AG04449 (cell line): ENCODE results near the gene NDUFB3.
"Not testable (repeated sequence)": the region's sequence is repeated elsewhere in the genome, so short reads cannot be mapped to it uniquely, and the experiment has no call there.

ENCODE experiments used
- CTCF ChIA-PET: fragments of 350-600 bp; formaldehyde crosslinking; extraction: SDS; loops from one replicate; lab custom pipeline; 2021; ENCODE audit warnings: antibody characterized with exemption; lab: Yijun Ruan, JAX
- POLR2A ChIA-PET: fragments of 400-600, 350-600 bp; formaldehyde crosslinking; extraction: SDS; loops from one replicate; lab custom pipeline; 2020; ENCODE audit warnings: antibody characterized with exemption, inconsistent platforms; lab: Yijun Ruan, JAX
- DNase-seq: peaks from one replicate; pipeline ENCODE4 v3.0.0-alpha.2; 2010; ENCODE audit warnings: low read depth, low spot score
- H3K4me3 ChIP-seq: 2 replicates; pipeline ENCODE4 v1.5.1; 2011; ENCODE audit warnings: low read depth, mild to moderate bottlenecking, control low read depth, low read length
- TF ChIP-seq, protein P1 (sequence below): IDR thresholded peaks from one replicate; pipeline ENCODE4 v1.5.1; 2011; ENCODE audit warnings: mild to moderate bottlenecking, moderate library complexity, low read length, control low read depth, inconsistent platforms; ENCODE audit not compliant: insufficient read depth; ENCODE audit errors: missing control alignments

Gene NDUFB3

DNA sequence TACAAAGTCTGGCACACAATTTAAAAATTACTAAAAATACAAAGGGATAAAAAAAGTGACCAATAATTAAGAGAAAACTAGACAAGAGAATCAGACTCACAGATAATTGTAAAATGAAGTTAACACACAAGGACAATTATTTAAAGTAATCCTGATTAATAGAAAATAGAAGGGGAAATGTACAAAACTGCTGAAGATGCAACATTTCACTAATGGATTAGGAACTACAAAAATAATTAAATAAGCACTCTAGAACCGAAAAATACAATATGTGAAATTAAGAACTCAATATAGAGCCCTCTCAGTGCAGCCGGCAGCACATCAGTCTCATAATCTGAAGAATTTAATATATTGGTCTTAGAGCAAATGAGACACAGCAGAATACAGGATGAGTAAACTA is 24.9 kb upstream of the NDUFB3 start:
- no peak for DNase-seq
- H3K4me3 ChIP-seq = no peak overlapping the region
- TF ChIP-seq, protein P1, sequence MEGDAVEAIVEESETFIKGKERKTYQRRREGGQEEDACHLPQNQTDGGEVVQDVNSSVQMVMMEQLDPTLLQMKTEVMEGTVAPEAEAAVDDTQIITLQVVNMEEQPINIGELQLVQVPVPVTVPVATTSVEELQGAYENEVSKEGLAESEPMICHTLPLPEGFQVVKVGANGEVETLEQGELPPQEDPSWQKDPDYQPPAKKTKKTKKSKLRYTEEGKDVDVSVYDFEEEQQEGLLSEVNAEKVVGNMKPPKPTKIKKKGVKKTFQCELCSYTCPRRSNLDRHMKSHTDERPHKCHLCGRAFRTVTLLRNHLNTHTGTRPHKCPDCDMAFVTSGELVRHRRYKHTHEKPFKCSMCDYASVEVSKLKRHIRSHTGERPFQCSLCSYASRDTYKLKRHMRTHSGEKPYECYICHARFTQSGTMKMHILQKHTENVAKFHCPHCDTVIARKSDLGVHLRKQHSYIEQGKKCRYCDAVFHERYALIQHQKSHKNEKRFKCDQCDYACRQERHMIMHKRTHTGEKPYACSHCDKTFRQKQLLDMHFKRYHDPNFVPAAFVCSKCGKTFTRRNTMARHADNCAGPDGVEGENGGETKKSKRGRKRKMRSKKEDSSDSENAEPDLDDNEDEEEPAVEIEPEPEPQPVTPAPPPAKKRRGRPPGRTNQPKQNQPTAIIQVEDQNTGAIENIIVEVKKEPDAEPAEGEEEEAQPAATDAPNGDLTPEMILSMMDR = no peak
- POLR2A ChIA-PET = no interaction called here
- CTCF ChIA-PET = interaction anchor here (4.2 kb wide), 1 partner anchor 23 kb away, joined by 23 read pairs; no protein-coding TSS in a partner anchor

DNA sequence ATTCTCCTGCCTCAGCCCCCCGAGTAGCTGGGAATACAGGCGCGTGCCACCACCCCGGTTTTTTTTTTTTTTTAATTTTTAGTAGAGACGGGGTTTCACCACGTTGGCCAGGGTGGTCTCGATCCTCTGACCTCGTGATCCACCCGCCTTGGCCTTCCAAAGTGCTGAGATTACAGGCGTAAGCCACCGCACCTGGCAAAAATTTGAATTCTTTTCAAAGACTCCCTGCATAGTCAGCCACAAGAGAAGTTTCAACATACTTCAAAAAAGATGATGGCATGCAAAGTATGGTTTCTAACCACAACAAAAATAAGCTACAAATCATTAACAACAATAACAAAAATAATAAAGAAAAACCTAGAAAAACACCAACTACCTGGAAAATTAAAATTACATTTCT is 22.3 kb upstream of the NDUFB3 start:
- ChIA-PET CTCF (interaction anchor here (1.0 to 2.4 kb wide), 5 partner anchors 8 to 142 kb away, joined by 3 to 5 read pairs (median 3); no protein-coding TSS in a partner anchor), POLR2A (no interaction called here)
- no peak for DNase-seq
- TF ChIP-seq, protein P1 = no peak
- H3K4me3 ChIP-seq = no peak overlapping the region

DNA sequence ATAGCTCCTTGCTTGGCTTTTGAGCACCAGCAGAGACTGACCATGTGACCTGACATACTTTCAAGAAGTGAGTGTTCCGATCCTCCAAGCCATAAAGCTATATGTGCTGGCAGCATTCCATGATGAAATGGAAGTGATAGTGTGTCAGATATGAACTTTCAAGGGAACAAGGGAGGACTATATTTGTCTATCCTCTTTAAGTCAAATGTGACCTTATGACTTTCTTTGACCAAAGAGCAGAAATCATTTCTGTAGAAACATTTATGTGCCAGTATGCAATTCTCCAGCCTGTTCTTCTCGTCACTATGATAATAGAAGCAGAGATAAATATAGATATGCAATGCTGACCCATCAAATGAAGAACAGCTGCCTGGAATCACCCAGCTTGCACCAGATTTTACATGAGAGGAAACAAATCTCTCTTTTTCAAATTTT is 14.7 kb upstream of the NDUFB3 start:
- TF ChIP-seq, protein P1 = no peak
- DNase-seq = no peak
- ChIA-PET POLR2A (interaction anchor here (1.1 kb wide), 1 partner anchor 12 kb away, joined by 4 read pairs; no protein-coding TSS in a partner anchor), CTCF (interaction anchor here (0.7 to 3.0 kb wide), 8 partner anchors 8 to 156 kb away, joined by 3 to 22 read pairs (median 3); no protein-coding TSS in a partner anchor)
- no peak overlapping the region for H3K4me3 ChIP-seq

DNA sequence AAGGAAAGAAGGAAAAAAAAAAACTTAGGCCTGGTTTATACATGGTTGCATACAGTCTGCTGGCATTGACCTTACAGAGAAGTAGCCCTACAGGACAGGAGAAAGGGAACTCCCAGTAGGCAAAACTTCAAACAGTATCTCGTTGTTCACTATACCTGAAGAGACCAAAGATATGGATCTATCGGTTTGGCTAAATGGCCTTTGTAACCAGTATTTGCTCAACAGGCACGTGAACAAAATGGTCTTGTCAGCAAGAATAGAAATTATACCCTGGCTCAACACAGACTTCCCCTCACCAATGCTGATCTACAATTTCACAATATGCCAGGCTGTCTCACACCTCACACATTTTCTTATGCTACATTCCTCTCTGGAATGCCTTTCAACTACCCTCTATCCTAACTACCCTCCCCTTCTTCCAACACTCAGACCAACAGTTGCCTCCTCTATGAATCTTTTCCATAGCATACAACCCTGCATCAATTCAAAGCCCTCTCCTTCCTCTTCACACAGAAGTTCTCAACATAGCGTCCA is 14.0 kb upstream of the NDUFB3 start:
- H3K4me3 ChIP-seq = no peak overlapping the region
- no peak for DNase-seq
- ChIA-PET POLR2A (no interaction called here), CTCF (interaction anchor here (0.8 to 3.0 kb wide), 3 partner anchors 9 to 151 kb away, joined by 3 to 22 read pairs (median 5); no protein-coding TSS in a partner anchor)
- TF ChIP-seq, protein P1 = no peak

DNA sequence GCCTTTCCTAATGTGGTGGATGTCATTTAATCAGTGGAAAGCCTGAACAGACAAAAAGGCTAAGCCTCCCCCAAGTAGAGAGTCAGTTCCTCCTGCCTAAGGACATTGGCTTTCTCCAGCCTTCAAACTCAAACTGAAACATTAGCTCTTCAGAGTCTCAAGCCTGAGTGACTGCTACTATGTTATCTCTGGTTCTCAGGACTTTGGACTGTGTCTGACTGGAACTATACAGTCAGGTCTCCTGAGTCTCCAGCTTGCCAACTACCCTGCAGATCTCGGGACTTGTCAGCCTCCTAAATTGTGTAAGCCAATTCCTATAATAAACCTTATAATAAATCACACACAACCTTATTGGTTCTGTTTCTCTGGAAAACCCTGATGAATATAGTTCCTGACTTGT is 12.9 kb upstream of the NDUFB3 start:
- POLR2A ChIA-PET = no interaction called here
- H3K4me3 ChIP-seq = no peak overlapping the region
- TF ChIP-seq, protein P1 = no peak
- no peak for DNase-seq
- CTCF ChIA-PET = interaction anchor here (0.8 to 1.0 kb wide), 3 partner anchors 9 to 18 kb away, joined by 3 to 5 read pairs (median 4); no protein-coding TSS in a partner anchor

DNA sequence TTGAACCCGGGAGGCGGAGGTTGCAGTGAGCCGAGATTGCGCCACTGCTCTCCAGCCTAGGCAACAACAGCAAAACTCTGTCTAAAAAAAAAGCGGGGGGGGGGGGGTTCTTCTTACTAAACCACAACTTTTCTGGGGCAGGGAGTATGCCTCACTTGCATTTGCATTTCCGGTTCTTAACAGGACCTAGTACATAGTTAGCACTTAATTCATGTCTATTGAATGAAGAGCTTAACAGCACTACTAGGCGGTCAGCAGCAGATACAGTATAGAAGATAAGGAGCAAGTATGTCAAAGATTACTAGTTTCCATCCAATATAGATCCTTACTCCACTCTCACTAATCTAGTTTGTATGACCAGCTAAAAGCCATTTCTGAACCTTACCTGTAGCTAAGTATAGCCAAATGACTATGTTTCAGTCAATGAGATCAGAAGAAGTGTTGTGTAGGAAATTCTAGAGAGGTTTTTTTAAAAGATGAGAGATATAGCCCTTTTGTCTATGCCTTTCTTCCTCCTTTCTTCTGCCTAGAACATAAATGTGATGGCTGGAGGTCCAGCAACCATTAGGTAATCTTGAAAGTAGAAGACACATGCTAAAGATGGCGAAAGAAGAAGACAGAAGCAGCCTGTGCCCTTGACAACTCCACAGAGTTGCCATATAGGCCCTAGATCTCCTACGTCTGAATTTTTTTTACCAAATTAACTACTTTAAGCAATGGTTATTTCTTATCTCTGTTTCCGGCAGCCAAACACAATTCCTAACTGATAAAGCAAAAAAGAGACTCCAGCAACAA is 11.6 kb upstream of the NDUFB3 start:
- no peak overlapping the region for H3K4me3 ChIP-seq
- CTCF ChIA-PET = interaction anchor here (0.9 to 1.1 kb wide), 3 partner anchors 9 to 347 kb away, joined by 3 to 7 read pairs (median 3); no protein-coding TSS in a partner anchor
- TF ChIP-seq, protein P1 = no peak
- no peak for DNase-seq
- POLR2A ChIA-PET = no interaction called here

DNA sequence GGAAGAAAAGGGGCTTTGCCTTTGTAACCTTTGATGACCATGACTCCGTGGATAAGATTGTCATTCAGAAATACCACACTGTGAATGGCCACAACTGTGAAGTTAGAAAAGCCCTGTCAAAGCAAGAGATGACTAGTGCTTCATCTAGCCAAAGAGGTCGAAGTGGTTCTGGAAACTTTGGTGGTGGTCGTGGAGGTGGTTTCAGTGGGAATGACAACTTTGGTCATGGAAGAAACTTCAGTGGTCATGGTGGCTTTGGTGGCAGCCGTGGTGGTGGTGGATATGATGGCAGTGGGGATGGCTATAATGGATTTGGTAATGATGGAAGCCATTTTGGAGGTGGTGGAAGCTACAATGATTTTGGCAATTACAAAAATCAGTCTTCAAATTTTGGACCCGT is 8.3 kb upstream of the NDUFB3 start:
- POLR2A ChIA-PET, DNase-seq, H3K4me3 ChIP-seq, CTCF ChIA-PET: not testable (repeated sequence)
